COLO668 (cell line): ENCODE results near the gene SMG7.
A peak's percentile ranks its signal among the peaks of the same experiment; 100 is the strongest.
"Not testable (repeated sequence)": the region's sequence is repeated elsewhere in the genome, so short reads cannot be mapped to it uniquely, and the experiment has no call there.

Source experiments
- DNase-seq: peaks from one replicate; lab custom pipeline; 2025; ENCODE audit not compliant: unreplicated experiment; lab: John Stamatoyannopoulos, UW

Gene SMG7

GRCh38 chr1:183472488-183473216 lies at the start of gene SMG7:
Gene SMG7 (plus strand): TSS chr1:183472499. CDS start chr1:183472621, 122 bp downstream.
- peak; percentile 71 for DNase-seq

- DNase-seq, result no peak
Measured at GRCh38 chr1:183423541-183423940, 48.8 kb upstream of the SMG7 start.

- DNase-seq, result no peak
Measured at GRCh38 chr1:183424691-183425090, 47.6 kb upstream of the SMG7 start.

- DNase-seq, result not testable (repeated sequence)
Measured at GRCh38 chr1:183427591-183427990, 44.7 kb upstream of the SMG7 start.

GRCh38 chr1:183431840-183432547 lies 40.3 kb upstream of the SMG7 start:
- no peak for DNase-seq

GRCh38 chr1:183432548-183432875 lies 39.8 kb upstream of the SMG7 start:
- DNase-seq, result no peak

- DNase-seq, result no peak
Measured at GRCh38 chr1:183433703-183434102, 38.6 kb upstream of the SMG7 start.

GRCh38 chr1:183435497-183435896 lies 36.8 kb upstream of the SMG7 start:
- no peak for DNase-seq

- DNase-seq, result no peak
Measured at GRCh38 chr1:183438060-183438459, 34.2 kb upstream of the SMG7 start.

- DNase-seq, result no peak
Measured at GRCh38 chr1:183443011-183443410, 29.3 kb upstream of the SMG7 start.

GRCh38 chr1:183443466-183443865 lies 28.8 kb upstream of the SMG7 start:
- no peak for DNase-seq

- DNase-seq, result no peak
Measured at GRCh38 chr1:183444243-183444642, 28.1 kb upstream of the SMG7 start.

- DNase-seq, result no peak
Measured at GRCh38 chr1:183449223-183449770, 23.0 kb upstream of the SMG7 start.

- no peak for DNase-seq
Measured at GRCh38 chr1:183450093-183450492, 22.2 kb upstream of the SMG7 start.

GRCh38 chr1:183454377-183454776 lies 17.9 kb upstream of the SMG7 start:
- DNase-seq, result no peak

GRCh38 chr1:183456826-183457225 lies 15.5 kb upstream of the SMG7 start:
- DNase-seq, result no peak

- DNase-seq, result no peak
Measured at GRCh38 chr1:183457449-183457848, 14.8 kb upstream of the SMG7 start.

- DNase-seq, result no peak
Measured at GRCh38 chr1:183460596-183460995, 11.7 kb upstream of the SMG7 start.

GRCh38 chr1:183461350-183461749 lies 10.9 kb upstream of the SMG7 start:
- DNase-seq, result no peak

- no peak for DNase-seq
Measured at GRCh38 chr1:183463566-183463965, 8.7 kb upstream of the SMG7 start.

- no peak for DNase-seq
Measured at GRCh38 chr1:183466781-183467180, 5.5 kb upstream of the SMG7 start.

- no peak for DNase-seq
Measured at GRCh38 chr1:183467687-183468086, 4.6 kb upstream of the SMG7 start.
